HEK293 (cell line): Measurements from ENCODE around the gene PDE4D.

Source experiments
- PATZ1 ChIP-seq: fragments of 450-650 bp; formaldehyde crosslinking; IDR thresholded peaks from 2 replicates; pipeline ENCODE4 v1.5.1; 2016; ENCODE audit warnings: missing biosample characterization, missing genetic modification characterization
- ZNF558 ChIP-seq: fragments of 450-650 bp; formaldehyde crosslinking; IDR thresholded peaks from 2 replicates; pipeline ENCODE4 v1.5.1; 2016; ENCODE audit warnings: missing biosample characterization, missing genetic modification characterization
- TF ChIP-seq, protein P1 (sequence below): fragments of 450-650 bp; IDR thresholded peaks from 2 replicates; pipeline ENCODE4 v1.5.1; 2018; ENCODE audit warnings: missing biosample characterization, mild to moderate bottlenecking, missing genetic modification characterization

DNA sequence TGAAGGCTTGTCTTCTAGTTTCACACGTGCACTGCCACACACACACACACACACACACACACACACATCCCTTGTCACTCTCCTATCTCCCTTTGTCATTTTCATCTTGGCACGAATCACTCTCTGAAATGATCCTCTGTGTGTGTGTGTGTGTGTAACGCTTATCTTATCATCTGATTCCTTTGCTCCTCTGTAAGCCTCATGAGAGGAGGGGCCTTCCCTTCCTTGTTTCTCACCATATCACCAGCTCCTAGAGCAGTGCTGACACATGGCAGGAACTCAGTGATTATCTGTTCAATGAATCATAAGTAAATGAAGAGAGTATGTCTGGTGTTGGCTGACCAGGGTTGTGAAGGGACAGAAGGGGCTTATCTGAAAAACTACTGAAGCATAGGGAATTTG is 53.3 kb downstream of the PDE4D start:
- TF ChIP-seq PATZ1 (tag by site-specific recombination), result no peak
- no peak for TF ChIP-seq ZNF558 (tag by site-specific recombination)
- TF ChIP-seq, protein P1, sequence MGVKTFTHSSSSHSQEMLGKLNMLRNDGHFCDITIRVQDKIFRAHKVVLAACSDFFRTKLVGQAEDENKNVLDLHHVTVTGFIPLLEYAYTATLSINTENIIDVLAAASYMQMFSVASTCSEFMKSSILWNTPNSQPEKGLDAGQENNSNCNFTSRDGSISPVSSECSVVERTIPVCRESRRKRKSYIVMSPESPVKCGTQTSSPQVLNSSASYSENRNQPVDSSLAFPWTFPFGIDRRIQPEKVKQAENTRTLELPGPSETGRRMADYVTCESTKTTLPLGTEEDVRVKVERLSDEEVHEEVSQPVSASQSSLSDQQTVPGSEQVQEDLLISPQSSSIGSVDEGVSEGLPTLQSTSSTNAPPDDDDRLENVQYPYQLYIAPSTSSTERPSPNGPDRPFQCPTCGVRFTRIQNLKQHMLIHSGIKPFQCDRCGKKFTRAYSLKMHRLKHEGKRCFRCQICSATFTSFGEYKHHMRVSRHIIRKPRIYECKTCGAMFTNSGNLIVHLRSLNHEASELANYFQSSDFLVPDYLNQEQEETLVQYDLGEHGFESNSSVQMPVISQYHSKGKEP (tag by site-specific recombination), result no peak
